CD4-positive, alpha-beta T cell (primary cell): ENCODE measurements around the gene OPRD1. TPM values are rescaled to one million over a fixed set of nuclear protein-coding genes. Genes with fewer than 3 reads are reported as not detected.
"Not testable (repeated sequence)": the region's sequence is repeated elsewhere in the genome, so short reads cannot be mapped to it uniquely, and the experiment has no call there.

Experiments
- ATAC-seq: fragments of 200-7000 bp; cut with Tn5 transposase; one replicate; pipeline ENCODE4 v1.10.0; 2022; ENCODE audit warnings: mild to moderate bottlenecking; ENCODE audit not compliant: poor library complexity
- CTCF ChIA-PET: fragments of 350-600 bp; sonication (Branson Sonifier 250); formaldehyde crosslinking; loops from one replicate; lab custom pipeline; 2021; ENCODE audit warnings: antibody characterized with exemption, inconsistent platforms; lab: Charles Lee
- POLR2A ChIA-PET: fragments of 350-600 bp; sonication (Branson Sonifier 250); formaldehyde crosslinking; loops from one replicate; lab custom pipeline; 2021; ENCODE audit warnings: antibody characterized with exemption, inconsistent platforms; lab: Charles Lee
- DNase-seq, 14 experiments: peaks; one replicate each; pipeline ENCODE4 v3.0.0-alpha.2; 2013 to 2020; ENCODE audit warnings: mixed read lengths in 2 of 14
- H3K27ac ChIP-seq, 2 donors: one replicate each; pipeline versions ENCODE4 v1.5.1 to v1.7.0; 2013; ENCODE audit warnings: low read length in 2 of 2, low read depth in 1 of 2, mild to moderate bottlenecking in 1 of 2
- H3K27me3 ChIP-seq, 2 experiments: 1 replicate in 1 of 2; 2 replicates in 1 of 2; pipeline versions ENCODE4 v1.6.1 to v1.7.0; 2013; ENCODE audit warnings: low read length in 2 of 2, control low read depth in 1 of 2, mild to moderate bottlenecking in 1 of 2, moderate library complexity in 1 of 2; ENCODE audit not compliant: insufficient read depth in 2 of 2, control insufficient read depth in 1 of 2
- H3K36me3 ChIP-seq: one replicate; pipeline ENCODE4 v1.6.1; 2013; ENCODE audit warnings: low read length, control low read depth; ENCODE audit not compliant: insufficient read depth
- H3K4me1 ChIP-seq: one replicate; pipeline ENCODE4 v1.6.1; 2013; ENCODE audit warnings: low read length, control low read depth; ENCODE audit not compliant: insufficient read depth
- H3K4me3 ChIP-seq: one replicate; pipeline ENCODE4 v1.5.1; 2013; ENCODE audit warnings: mild to moderate bottlenecking, low read length, moderate library complexity
- H3K9me3 ChIP-seq, 2 experiments: 1 replicate in 1 of 2; 2 replicates in 1 of 2; pipeline versions ENCODE4 v1.6.1 to v1.7.0; 2013; ENCODE audit warnings: low read length in 2 of 2, mild to moderate bottlenecking in 2 of 2, control low read depth in 1 of 2, moderate library complexity in 1 of 2; ENCODE audit not compliant: control insufficient read depth in 1 of 2, insufficient read depth in 1 of 2
- H3K27ac Mint-ChIP-seq: one replicate; pipeline ENCODE4 v1.8.0; 2020; ENCODE audit warnings: mixed read lengths
- H3K27me3 Mint-ChIP-seq: one replicate; pipeline ENCODE4 v1.8.0; 2021; ENCODE audit warnings: mixed read lengths
- H3K36me3 Mint-ChIP-seq: one replicate; pipeline ENCODE4 v1.8.0; 2021; ENCODE audit warnings: low read depth, mixed read lengths
- H3K4me1 Mint-ChIP-seq: one replicate; pipeline ENCODE4 v1.8.0; 2021; ENCODE audit warnings: low read depth, mixed read lengths
- H3K4me3 Mint-ChIP-seq: one replicate; pipeline ENCODE4 v1.8.0; 2020; ENCODE audit warnings: mild to moderate bottlenecking, mixed read lengths
- H3K9me3 Mint-ChIP-seq: one replicate; pipeline ENCODE4 v1.8.0; 2020; ENCODE audit warnings: mixed read lengths
- CTCF ChIP-seq: fragments of 200-600 bp; IDR thresholded peaks from one replicate; pipeline ENCODE4 v1.8.0; 2022; ENCODE audit warnings: antibody characterized with exemption, mild to moderate bottlenecking
- intact Hi-C, 2 experiments: fragments of 100-400 bp; cut with DNase I in 1 of 2; cut with micrococcal nuclease in 1 of 2; formaldehyde crosslinking; loops; one replicate each; pipeline versions ENCODE4 v1.15.1 to v1.9.0; 2023 to 2025; cut with DNase I, micrococcal nuclease
- total RNA-seq, 174 experiments: library from RNA in 2 of 174; stranded (reverse) in 2 of 174; gene quantifications; one replicate each; pipeline ENCODE4 v1.2.3 and lab custom pipeline; 2021 to 2026

Gene OPRD1
- total RNA-seq, 2 experiments from 2014 or later: not detected

- ChIA-PET CTCF (no interaction called here), POLR2A (interaction anchor here (0.7 kb wide), 1 partner anchor 23 kb away, joined by 3 read pairs; no protein-coding TSS in a partner anchor)
- Mint-ChIP-seq H3K27me3 (peaks cover 43% of the 10 kb centered on the region), H3K4me1 (no peaks in the 10 kb centered on the region), H3K9me3 (no peaks in the 10 kb centered on the region), H3K36me3 (no peaks in the 10 kb centered on the region), H3K4me3 (no peak overlapping the region), H3K27ac (no peak overlapping the region)
- intact Hi-C loops: no loop called here
- Histone ChIP-seq H3K9me3 (no peaks in the 10 kb centered on the region), H3K27ac (no peak overlapping the region), H3K4me1 (no peaks in the 10 kb centered on the region), H3K36me3 (no peaks in the 10 kb centered on the region), H3K27me3 (peaks cover 3 to 25% of the 10 kb centered on the region in 2 experiments), H3K4me3 (no peak overlapping the region)
- ATAC-seq (no peak), DNase-seq (no peak)
- TF ChIP-seq CTCF: no peak
Measured at GRCh38 chr1:28819020-28819419, 7.0 kb downstream of the OPRD1 start.

- CTCF ChIA-PET: no interaction called here
- POLR2A ChIA-PET: no interaction called here
Measured at GRCh38 chr1:28822799-28823198, 10.8 kb downstream of the OPRD1 start.

GRCh38 chr1:28824061-28824460 lies 12.1 kb downstream of the OPRD1 start:
- POLR2A ChIA-PET, H3K9me3 Mint-ChIP-seq, H3K4me1 Mint-ChIP-seq, H3K27me3 ChIP-seq, DNase-seq, ATAC-seq, H3K27ac Mint-ChIP-seq, CTCF ChIA-PET, H3K36me3 Mint-ChIP-seq, intact Hi-C loops, H3K36me3 ChIP-seq, H3K27ac ChIP-seq, H3K4me1 ChIP-seq, H3K4me3 ChIP-seq, H3K9me3 ChIP-seq, H3K4me3 Mint-ChIP-seq: not testable (repeated sequence)
- peaks cover 11% of the 10 kb centered on the region for H3K27me3 Mint-ChIP-seq

More at GRCh38 chr1:28822799-28823198, 10.8 kb downstream of the OPRD1 start:
- Histone ChIP-seq H3K4me3 (no peak overlapping the region), H3K27me3 (no peaks in the 10 kb centered on the region), H3K4me1 (no peaks in the 10 kb centered on the region), H3K9me3 (no peaks in the 10 kb centered on the region), H3K36me3 (no peaks in the 10 kb centered on the region), H3K27ac (no peak overlapping the region)
- no peak overlapping the region for H3K4me3 Mint-ChIP-seq
- H3K27me3 Mint-ChIP-seq: peaks cover 23% of the 10 kb centered on the region
- H3K27ac Mint-ChIP-seq: no peak overlapping the region
- TF ChIP-seq CTCF: no peak
- no peaks in the 10 kb centered on the region for H3K36me3 Mint-ChIP-seq
- H3K9me3 Mint-ChIP-seq: no peaks in the 10 kb centered on the region
- H3K4me1 Mint-ChIP-seq: no peaks in the 10 kb centered on the region
- intact Hi-C loops: no loop called here
- DNase-seq: no peak
- no peak for ATAC-seq

GRCh38 chr1:28828227-28828858 lies 16.4 kb downstream of the OPRD1 start:
- H3K4me1 Mint-ChIP-seq, H3K36me3 Mint-ChIP-seq, ATAC-seq, POLR2A ChIA-PET, H3K36me3 ChIP-seq, H3K4me3 Mint-ChIP-seq, intact Hi-C loops, H3K4me1 ChIP-seq, H3K27me3 ChIP-seq, H3K27ac ChIP-seq, H3K9me3 ChIP-seq, H3K27me3 Mint-ChIP-seq, H3K9me3 Mint-ChIP-seq, DNase-seq, H3K4me3 ChIP-seq, H3K27ac Mint-ChIP-seq: not testable (repeated sequence)
- CTCF ChIA-PET: interaction anchor here (0.6 kb wide), 2 partner anchors 35 to 194 kb away, joined by 3 read pairs; no protein-coding TSS in a partner anchor
